ENCODE measurements around the gene BAIAP2. TPM values are rescaled to one million over a fixed set of nuclear protein-coding genes. Genes with fewer than 3 reads are reported as not detected.
A peak's percentile ranks its signal among the peaks of the same experiment; 100 is the strongest.

Gene BAIAP2
- total RNA-seq, 1 experiment from 2014 or later = 67.0 TPM

DNA sequence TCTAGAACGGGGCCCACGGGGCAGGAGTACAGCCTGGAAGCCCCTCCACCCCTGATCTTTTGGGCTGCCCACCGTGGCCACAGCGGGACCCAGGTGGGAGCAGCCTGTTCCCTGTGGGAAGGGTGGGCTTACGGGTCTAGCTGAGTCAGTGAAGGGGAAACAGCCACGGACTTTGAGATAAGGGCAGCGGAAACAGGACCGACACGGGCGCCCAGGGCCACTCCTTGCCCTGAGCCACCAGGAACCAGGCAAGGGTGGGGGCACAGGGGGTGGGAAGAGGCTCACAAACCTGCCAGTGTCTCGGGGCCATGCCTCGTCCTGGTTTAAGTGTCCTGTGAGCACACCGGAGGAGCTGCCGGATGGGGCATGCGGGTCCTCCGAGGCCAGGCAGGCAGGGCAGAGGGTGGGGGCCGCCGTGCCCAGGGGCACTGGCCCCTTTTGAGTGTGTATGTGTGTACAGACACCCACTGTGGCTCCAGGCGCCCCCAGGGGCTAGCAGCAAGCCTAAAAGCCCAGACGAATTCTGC, 82.8 kb downstream of the BAIAP2 start:
- peak overlapping the region; percentile 75 for H3K27ac Mint-ChIP-seq (ENCODE audit: low read depth, unreplicated experiment)
- H3K36me3 Mint-ChIP-seq (ENCODE audit: insufficient read depth, unreplicated experiment) = peaks cover 27% of the 10 kb centered on the region
- intact Hi-C loops (cut with micrococcal nuclease) = no loop called here
- TF ChIP-seq, protein P1, sequence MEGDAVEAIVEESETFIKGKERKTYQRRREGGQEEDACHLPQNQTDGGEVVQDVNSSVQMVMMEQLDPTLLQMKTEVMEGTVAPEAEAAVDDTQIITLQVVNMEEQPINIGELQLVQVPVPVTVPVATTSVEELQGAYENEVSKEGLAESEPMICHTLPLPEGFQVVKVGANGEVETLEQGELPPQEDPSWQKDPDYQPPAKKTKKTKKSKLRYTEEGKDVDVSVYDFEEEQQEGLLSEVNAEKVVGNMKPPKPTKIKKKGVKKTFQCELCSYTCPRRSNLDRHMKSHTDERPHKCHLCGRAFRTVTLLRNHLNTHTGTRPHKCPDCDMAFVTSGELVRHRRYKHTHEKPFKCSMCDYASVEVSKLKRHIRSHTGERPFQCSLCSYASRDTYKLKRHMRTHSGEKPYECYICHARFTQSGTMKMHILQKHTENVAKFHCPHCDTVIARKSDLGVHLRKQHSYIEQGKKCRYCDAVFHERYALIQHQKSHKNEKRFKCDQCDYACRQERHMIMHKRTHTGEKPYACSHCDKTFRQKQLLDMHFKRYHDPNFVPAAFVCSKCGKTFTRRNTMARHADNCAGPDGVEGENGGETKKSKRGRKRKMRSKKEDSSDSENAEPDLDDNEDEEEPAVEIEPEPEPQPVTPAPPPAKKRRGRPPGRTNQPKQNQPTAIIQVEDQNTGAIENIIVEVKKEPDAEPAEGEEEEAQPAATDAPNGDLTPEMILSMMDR (IDR thresholded peaks at IDR 0.05; ENCODE audit: unreplicated experiment) = no peak
- H3K4me1 Mint-ChIP-seq (ENCODE audit: insufficient read depth, unreplicated experiment) = peaks cover 12% of the 10 kb centered on the region
- DNase-seq (ENCODE audit: unreplicated experiment) = no peak
- H3K27me3 Mint-ChIP-seq (ENCODE audit: insufficient read depth, unreplicated experiment) = no peaks in the 10 kb centered on the region
- no peak overlapping the region for H3K4me3 Mint-ChIP-seq (ENCODE audit: unreplicated experiment)
- ChIA-PET CTCF (interaction anchor here (1.0 to 1.7 kb wide), 2 partner anchors 18 to 19 kb away, joined by 3 to 4 read pairs; no protein-coding TSS in a partner anchor), POLR2A (interaction anchor here (0.7 kb wide), 1 partner anchor 11 kb away, joined by 3 read pairs; no protein-coding TSS in a partner anchor)
- no peaks in the 10 kb centered on the region for H3K9me3 Mint-ChIP-seq (ENCODE audit: unreplicated experiment)
- BruUV-seq (replicated peaks) = TSS peak; percentile 42

DNA sequence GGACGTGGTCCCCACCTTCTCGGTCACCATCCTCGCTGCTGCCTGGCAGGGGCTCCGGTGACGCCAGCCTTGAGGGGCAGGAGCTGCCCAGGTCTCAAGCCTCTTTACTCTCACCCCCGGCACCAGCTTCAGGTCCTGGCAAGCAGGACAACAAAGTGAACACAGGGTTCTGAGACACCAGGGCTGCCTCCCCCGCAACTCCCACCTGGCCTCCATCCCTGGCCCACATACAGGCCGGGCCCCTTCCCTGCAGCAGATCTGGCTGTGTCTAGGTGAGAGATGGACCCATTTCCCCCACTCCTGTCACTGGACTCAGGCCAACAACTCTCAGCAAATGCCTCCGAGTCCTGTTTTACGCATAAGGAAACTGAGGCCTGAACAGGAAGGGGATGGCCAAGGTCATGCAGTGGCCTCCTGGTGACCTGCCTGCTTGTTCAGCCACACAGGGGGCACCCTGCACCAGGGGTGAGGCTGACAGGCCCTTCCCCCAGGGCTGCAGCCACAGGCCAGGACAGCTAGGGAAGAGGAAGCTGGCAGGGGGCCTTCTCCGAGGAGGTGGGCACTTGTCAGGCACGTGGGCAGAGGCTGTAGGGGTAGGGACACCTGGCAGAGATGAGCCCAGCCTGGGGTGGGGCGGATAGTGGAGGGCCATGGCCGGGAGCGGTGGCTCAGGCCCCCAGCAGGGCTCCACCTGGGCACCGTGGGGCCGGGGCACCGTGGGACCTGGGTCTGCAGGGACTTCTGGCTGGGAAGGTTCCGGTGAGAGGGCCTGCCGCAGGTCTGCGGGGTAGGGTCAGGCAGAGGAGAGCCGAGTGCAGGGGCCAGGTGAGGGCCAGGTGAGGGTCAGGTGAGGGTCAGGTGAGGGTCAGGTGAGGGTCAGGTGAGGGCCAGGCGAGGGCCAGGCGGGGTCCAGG, 83.6 kb downstream of the BAIAP2 start:
- no TSS peak for BruUV-seq (replicated peaks)
- POLR2A ChIA-PET = interaction anchor here (0.7 to 1.2 kb wide), 5 partner anchors 11 to 82 kb away, joined by 3 to 7 read pairs (median 5); no protein-coding TSS in a partner anchor
- peaks cover 30% of the 10 kb centered on the region for H3K36me3 Mint-ChIP-seq (ENCODE audit: insufficient read depth, unreplicated experiment)

DNA sequence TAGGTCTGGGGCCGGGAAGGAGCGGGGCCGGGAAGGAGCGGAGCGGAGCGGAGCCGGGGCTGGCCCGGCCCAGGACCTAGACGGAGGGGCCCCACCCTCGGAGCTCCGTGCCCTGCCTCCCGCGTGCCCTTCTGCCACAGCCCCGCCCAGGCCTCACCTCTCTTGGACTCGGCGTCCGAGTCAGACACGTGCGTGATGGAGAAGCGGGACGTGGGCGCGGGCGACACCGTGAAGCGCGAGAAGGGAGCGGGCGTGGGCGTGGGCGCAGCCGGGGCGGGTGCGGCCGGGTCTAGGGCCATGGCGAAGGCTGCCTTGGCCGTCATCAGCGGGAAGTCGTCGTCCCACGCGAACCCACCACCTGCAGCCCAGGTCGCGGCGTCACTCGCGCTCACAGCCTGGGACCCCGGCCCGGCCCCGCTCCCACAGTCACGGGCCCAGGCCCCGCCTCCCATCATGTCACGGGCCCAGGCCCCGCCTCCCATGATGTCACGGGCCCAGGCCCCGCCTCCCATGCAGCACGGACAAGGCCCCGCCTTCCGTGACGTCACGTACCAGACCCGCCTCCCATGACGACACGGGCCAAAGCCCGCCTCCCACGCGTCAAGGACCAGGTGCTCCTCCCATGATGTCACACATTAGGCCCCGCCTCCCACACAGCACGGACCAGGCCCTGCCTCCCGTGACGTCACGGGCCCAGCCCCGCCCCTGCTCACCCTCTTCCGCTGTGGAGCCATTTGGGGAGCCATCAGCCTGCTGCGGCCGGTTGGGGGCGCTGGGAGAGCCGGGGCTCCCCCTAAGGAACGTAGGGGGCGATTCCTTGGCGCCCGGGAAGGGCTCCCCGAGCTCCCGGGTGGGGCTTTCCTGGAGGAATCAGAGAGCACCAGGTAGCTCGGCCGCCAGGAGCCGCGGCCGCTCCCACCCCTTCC, 84.5 kb downstream of the BAIAP2 start:
- H3K27me3 Mint-ChIP-seq (ENCODE audit: insufficient read depth, unreplicated experiment) = no peaks in the 10 kb centered on the region
- H3K36me3 Mint-ChIP-seq (ENCODE audit: insufficient read depth, unreplicated experiment) = peaks cover 23% of the 10 kb centered on the region
- peak overlapping the region; percentile 87 for H3K27ac Mint-ChIP-seq (ENCODE audit: low read depth, unreplicated experiment)
- intact Hi-C loops (cut with micrococcal nuclease) = no loop called here
- peak; percentile 98 for DNase-seq (ENCODE audit: unreplicated experiment)
- H3K9me3 Mint-ChIP-seq (ENCODE audit: unreplicated experiment) = no peaks in the 10 kb centered on the region
- ChIA-PET POLR2A (interaction anchor here (0.6 to 1.2 kb wide), 7 partner anchors 8 to 120 kb away, joined by 3 to 7 read pairs (median 5); partner anchors contain the start of genes NDUFAF8 and TEPSIN), CTCF (interaction anchor here (1.1 to 1.3 kb wide), 2 partner anchors 14 to 16 kb away, joined by 4 read pairs; no protein-coding TSS in a partner anchor)
- H3K4me1 Mint-ChIP-seq (ENCODE audit: insufficient read depth, unreplicated experiment) = peaks cover 12% of the 10 kb centered on the region
- no TSS peak for BruUV-seq (replicated peaks)
- TF ChIP-seq, protein P1 (IDR thresholded peaks at IDR 0.05; ENCODE audit: unreplicated experiment) = peak; percentile 70
- H3K4me3 Mint-ChIP-seq (ENCODE audit: unreplicated experiment) = peak overlapping the region; percentile 84

More for the DNA sequence above, 83.6 kb downstream of the BAIAP2 start:
- DNase-seq (ENCODE audit: unreplicated experiment) = no peak
- H3K27ac Mint-ChIP-seq (ENCODE audit: low read depth, unreplicated experiment) = peak overlapping the region; percentile 87
- H3K9me3 Mint-ChIP-seq (ENCODE audit: unreplicated experiment) = no peaks in the 10 kb centered on the region
- peak overlapping the region; percentile 84 for H3K4me3 Mint-ChIP-seq (ENCODE audit: unreplicated experiment)
- peaks cover 12% of the 10 kb centered on the region for H3K4me1 Mint-ChIP-seq (ENCODE audit: insufficient read depth, unreplicated experiment)
- intact Hi-C loops (cut with micrococcal nuclease) = no loop called here
- TF ChIP-seq, protein P1 (IDR thresholded peaks at IDR 0.05; ENCODE audit: unreplicated experiment) = no peak
- CTCF ChIA-PET = interaction anchor here (1.0 kb wide), 1 partner anchor 18 kb away, joined by 3 read pairs; no protein-coding TSS in a partner anchor
- H3K27me3 Mint-ChIP-seq (ENCODE audit: insufficient read depth, unreplicated experiment) = no peaks in the 10 kb centered on the region

Measured in MCF 10A (cell line).